ENCODE data around the gene GALNT10.

- TF ChIP-seq CTCF (IDR thresholded peaks at IDR 0.05; ENCODE audit: insufficient read depth, low read depth, low read length): no peak
- TF ChIP-seq EZH2 (IDR thresholded peaks at IDR 0.05; ENCODE audit: insufficient read depth, low read length): no peak
Observed at GRCh38 chr5:154330097-154330667, 139.6 kb downstream of the GALNT10 start.
